Measurements from ENCODE around the gene PRUNE2.

The PRUNE2 gene

GRCh38 chr9:76576344-76576743, 329.6 kb downstream of the PRUNE2 start:
- Mint-ChIP-seq H3K9me3 (no peaks in the 10 kb centered on the region), H3K36me3 (ENCODE audit: low read depth) (no peaks in the 10 kb centered on the region), H3K4me3 (peak overlapping the region; percentile 42), H3K4me1 (ENCODE audit: low read depth) (peaks cover 34% of the 10 kb centered on the region), H3K27me3 (peaks cover 44% of the 10 kb centered on the region), H3K27ac (peak overlapping the region; percentile 91)
- peak; percentile 59 for DNase-seq

- Mint-ChIP-seq H3K9me3 (peaks cover 5% of the 10 kb centered on the region), H3K4me1 (ENCODE audit: low read depth) (peaks cover 39% of the 10 kb centered on the region), H3K36me3 (ENCODE audit: low read depth) (no peaks in the 10 kb centered on the region), H3K4me3 (no peak overlapping the region), H3K27me3 (peaks cover 50% of the 10 kb centered on the region), H3K27ac (no peak overlapping the region)
- DNase-seq: no peak
These were observed 330.2 kb downstream of the PRUNE2 start for GRCh38 chr9:76575761-76576160.

- Mint-ChIP-seq H3K27me3 (peaks cover 60% of the 10 kb centered on the region), H3K4me3 (no peak overlapping the region), H3K27ac (peak overlapping the region; percentile 37), H3K9me3 (peaks cover 11% of the 10 kb centered on the region), H3K4me1 (ENCODE audit: low read depth) (peaks cover 39% of the 10 kb centered on the region), H3K36me3 (ENCODE audit: low read depth) (no peaks in the 10 kb centered on the region)
- DNase-seq: no peak
These were observed 331.8 kb downstream of the PRUNE2 start for GRCh38 chr9:76573905-76574760.

- H3K9me3 Mint-ChIP-seq: peaks cover 11% of the 10 kb centered on the region
- no peak for DNase-seq
- no peaks in the 10 kb centered on the region for H3K36me3 Mint-ChIP-seq (ENCODE audit: low read depth)
- H3K27me3 Mint-ChIP-seq: peaks cover 53% of the 10 kb centered on the region
- H3K27ac Mint-ChIP-seq: no peak overlapping the region
- H3K4me3 Mint-ChIP-seq: no peak overlapping the region
- H3K4me1 Mint-ChIP-seq (ENCODE audit: low read depth): peaks cover 36% of the 10 kb centered on the region
These were observed 332.5 kb downstream of the PRUNE2 start for GRCh38 chr9:76573408-76573807.

DNA sequence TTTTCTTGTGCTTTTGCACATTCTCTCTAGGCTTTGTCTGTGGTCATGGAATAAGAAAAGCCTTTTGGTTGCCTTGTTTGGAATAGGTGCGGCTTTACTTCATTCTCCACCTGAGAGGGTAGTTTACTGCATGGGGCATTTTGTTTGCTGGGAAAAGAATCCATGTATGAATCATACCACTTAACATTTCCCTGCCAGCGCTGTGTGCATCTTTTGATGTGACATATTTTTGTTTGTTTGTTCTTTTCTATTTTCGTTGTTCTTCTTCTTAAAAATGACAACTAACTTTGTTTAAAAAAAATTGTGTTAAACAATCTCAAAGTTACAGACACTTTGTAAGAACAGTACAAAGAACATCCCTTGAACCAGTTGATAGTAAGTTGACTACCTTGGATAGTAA, 333.8 kb downstream of the PRUNE2 start:
- peaks cover 53% of the 10 kb centered on the region for H3K27me3 Mint-ChIP-seq
- no peaks in the 10 kb centered on the region for H3K36me3 Mint-ChIP-seq (ENCODE audit: low read depth)
- peaks cover 11% of the 10 kb centered on the region for H3K9me3 Mint-ChIP-seq
- peaks cover 26% of the 10 kb centered on the region for H3K4me1 Mint-ChIP-seq (ENCODE audit: low read depth)
- no peak overlapping the region for H3K27ac Mint-ChIP-seq
- DNase-seq: no peak
- peak overlapping the region; percentile 40 for H3K4me3 Mint-ChIP-seq

DNA sequence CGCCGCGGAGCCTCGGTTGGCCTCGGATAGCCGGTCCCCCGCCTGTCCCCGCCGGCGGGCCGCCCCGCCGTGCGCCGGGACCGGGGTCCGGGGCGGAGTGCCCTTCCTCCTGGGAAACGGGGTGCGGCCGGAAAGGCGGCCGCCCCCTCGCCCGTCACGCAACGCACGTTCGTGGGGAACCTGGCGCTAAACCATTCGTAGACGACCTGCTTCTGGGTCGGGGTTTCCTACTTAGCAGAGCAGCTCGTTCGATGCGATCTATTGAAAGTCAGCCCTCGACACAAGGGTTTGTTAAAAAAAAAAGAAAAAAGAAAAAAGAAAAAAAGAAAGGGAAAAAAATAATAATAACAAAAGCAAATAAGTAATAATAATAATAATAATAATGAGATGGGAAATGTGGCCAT, 334.2 kb downstream of the PRUNE2 start:
- H3K4me1 Mint-ChIP-seq (ENCODE audit: low read depth): peaks cover 25% of the 10 kb centered on the region
- no peaks in the 10 kb centered on the region for H3K36me3 Mint-ChIP-seq (ENCODE audit: low read depth)
- DNase-seq: no peak
- H3K27ac Mint-ChIP-seq: no peak overlapping the region
- peak overlapping the region; percentile 40 for H3K4me3 Mint-ChIP-seq
- H3K9me3 Mint-ChIP-seq: peaks cover 11% of the 10 kb centered on the region
- H3K27me3 Mint-ChIP-seq: peaks cover 53% of the 10 kb centered on the region

DNA sequence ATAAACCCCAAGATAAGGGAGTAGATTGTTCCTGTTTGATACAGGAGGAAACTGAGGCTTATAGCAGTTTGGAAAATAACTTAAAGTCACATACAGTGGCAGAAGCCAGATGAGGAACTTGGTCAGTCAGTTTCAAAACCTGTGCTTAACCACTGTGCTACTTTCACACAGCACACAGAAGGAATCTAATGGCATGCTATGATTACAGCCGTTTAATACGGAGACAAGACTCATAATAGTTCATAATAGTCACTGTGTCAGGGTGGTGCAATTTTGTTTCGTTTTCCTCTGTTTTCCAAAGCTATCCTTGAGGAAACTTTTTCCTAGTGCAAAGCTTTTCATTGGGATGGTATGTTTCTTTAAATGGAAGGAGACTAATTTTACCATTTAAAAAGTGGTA, 334.6 kb downstream of the PRUNE2 start:
- DNase-seq: no peak
- peaks cover 53% of the 10 kb centered on the region for H3K27me3 Mint-ChIP-seq
- peaks cover 21% of the 10 kb centered on the region for H3K4me1 Mint-ChIP-seq (ENCODE audit: low read depth)
- H3K36me3 Mint-ChIP-seq (ENCODE audit: low read depth): no peaks in the 10 kb centered on the region
- H3K27ac Mint-ChIP-seq: peak overlapping the region; percentile 23
- peaks cover 11% of the 10 kb centered on the region for H3K9me3 Mint-ChIP-seq
- H3K4me3 Mint-ChIP-seq: peak overlapping the region; percentile 65

GRCh38 chr9:76570826-76571225, 335.1 kb downstream of the PRUNE2 start:
- peaks cover 11% of the 10 kb centered on the region for H3K9me3 Mint-ChIP-seq
- H3K36me3 Mint-ChIP-seq (ENCODE audit: low read depth): no peaks in the 10 kb centered on the region
- H3K4me1 Mint-ChIP-seq (ENCODE audit: low read depth): peaks cover 17% of the 10 kb centered on the region
- H3K27me3 Mint-ChIP-seq: peaks cover 52% of the 10 kb centered on the region
- H3K4me3 Mint-ChIP-seq: peak overlapping the region; percentile 65
- H3K27ac Mint-ChIP-seq: no peak overlapping the region
- no peak for DNase-seq

- Mint-ChIP-seq H3K9me3 (peaks cover 11% of the 10 kb centered on the region), H3K4me3 (no peak overlapping the region), H3K27ac (no peak overlapping the region), H3K4me1 (ENCODE audit: low read depth) (peaks cover 25% of the 10 kb centered on the region), H3K27me3 (peaks cover 24% of the 10 kb centered on the region), H3K36me3 (ENCODE audit: low read depth) (no peaks in the 10 kb centered on the region)
- no peak for DNase-seq
These were observed 338.8 kb downstream of the PRUNE2 start for GRCh38 chr9:76567086-76567485.

DNA sequence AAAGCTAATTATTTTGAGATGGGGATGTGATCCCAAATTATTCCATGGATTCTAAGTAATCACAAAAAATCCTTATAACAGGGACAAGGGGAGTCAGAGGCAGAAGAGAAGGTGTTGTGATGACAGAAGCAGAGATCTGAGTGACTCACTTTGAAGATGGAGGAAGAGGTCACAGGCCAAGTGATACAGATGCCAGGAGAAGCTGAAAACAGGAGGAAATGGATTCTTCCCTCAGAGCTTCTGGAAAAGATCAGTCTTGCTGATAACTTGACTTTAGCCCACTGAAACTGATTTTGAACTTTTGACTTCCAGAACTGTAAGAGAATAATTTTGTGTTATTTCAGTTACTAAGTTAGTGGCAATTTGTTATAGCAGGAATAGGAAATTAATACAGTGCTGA, 341.6 kb downstream of the PRUNE2 start:
- H3K4me3 Mint-ChIP-seq: no peak overlapping the region
- H3K4me1 Mint-ChIP-seq (ENCODE audit: low read depth): peaks cover 26% of the 10 kb centered on the region
- H3K36me3 Mint-ChIP-seq (ENCODE audit: low read depth): no peaks in the 10 kb centered on the region
- peaks cover under 1% of the 10 kb centered on the region for H3K27me3 Mint-ChIP-seq
- no peaks in the 10 kb centered on the region for H3K9me3 Mint-ChIP-seq
- H3K27ac Mint-ChIP-seq: no peak overlapping the region
- no peak for DNase-seq

DNA sequence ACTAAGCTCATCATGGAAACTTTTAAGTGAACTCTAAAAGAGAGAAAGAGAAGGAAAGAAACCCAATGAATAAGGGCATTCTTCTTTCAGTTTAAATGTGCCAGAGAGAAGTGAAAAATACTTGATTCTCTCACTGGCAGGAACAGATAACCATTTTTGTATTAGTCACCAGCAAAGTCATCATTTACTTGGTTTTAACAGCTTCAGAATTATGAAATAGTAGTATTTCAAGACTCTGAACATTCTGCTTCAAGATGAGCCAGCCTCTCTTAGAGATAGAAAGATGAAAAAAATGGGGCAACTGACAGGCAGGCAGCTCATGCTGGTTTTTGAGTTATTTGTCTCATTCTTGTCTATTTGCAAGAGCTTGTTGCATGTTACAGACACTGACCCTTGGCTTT, 343.4 kb downstream of the PRUNE2 start:
- no peaks in the 10 kb centered on the region for H3K27me3 Mint-ChIP-seq
- peak overlapping the region; percentile 84 for H3K27ac Mint-ChIP-seq
- H3K36me3 Mint-ChIP-seq (ENCODE audit: low read depth): no peaks in the 10 kb centered on the region
- peaks cover 26% of the 10 kb centered on the region for H3K4me1 Mint-ChIP-seq (ENCODE audit: low read depth)
- no peak for DNase-seq
- no peak overlapping the region for H3K4me3 Mint-ChIP-seq
- H3K9me3 Mint-ChIP-seq: no peaks in the 10 kb centered on the region

DNA sequence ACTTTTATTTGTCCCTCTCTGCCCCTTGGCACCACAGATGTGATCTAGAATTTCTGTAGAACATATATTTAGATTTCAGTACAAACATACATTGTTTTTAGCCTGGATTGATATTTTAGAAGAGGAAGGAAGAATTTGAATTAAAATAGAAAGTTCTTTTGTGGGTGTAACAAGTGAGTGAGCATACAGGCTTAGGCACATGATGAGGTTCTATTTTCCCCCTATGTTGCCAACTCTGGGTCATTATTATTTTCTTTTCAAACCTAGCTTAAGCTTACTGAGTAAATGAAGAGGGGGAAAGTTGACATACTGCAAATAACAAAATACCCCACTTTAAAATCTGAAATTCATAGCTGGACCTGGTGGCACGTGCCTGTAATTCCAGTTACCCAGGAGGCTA, 344.0 kb downstream of the PRUNE2 start:
- H3K4me3 Mint-ChIP-seq: no peak overlapping the region
- H3K27me3 Mint-ChIP-seq: peaks cover 2% of the 10 kb centered on the region
- H3K4me1 Mint-ChIP-seq (ENCODE audit: low read depth): peaks cover 26% of the 10 kb centered on the region
- H3K36me3 Mint-ChIP-seq (ENCODE audit: low read depth): no peaks in the 10 kb centered on the region
- DNase-seq: no peak
- no peak overlapping the region for H3K27ac Mint-ChIP-seq
- no peaks in the 10 kb centered on the region for H3K9me3 Mint-ChIP-seq

All from activated T-cell treated with anti-CD3 and anti-CD28 coated beads, Interleukin-2, amount 50 U/mL, for 24 hours (primary cell).